Activated CD4-positive, alpha-beta T cell treated with anti-CD3 and anti-CD28 coated beads, Interleukin-2, amount 10 ng/mL, durations not matched to agents 24 days and 14 days (primary cell): ENCODE measurements around the gene RBMS1. TPM values are rescaled to one million over a fixed set of nuclear protein-coding genes. Genes with fewer than 3 reads are reported as not detected.

Source experiments
- DNase-seq: peaks from one replicate; pipeline ENCODE4 v3.0.0; 2022
- H3K27ac Mint-ChIP-seq: one replicate; pipeline ENCODE4 v1.8.0; 2022; ENCODE audit warnings: mild to moderate bottlenecking, mixed read lengths
- H3K27me3 Mint-ChIP-seq: one replicate; pipeline ENCODE4 v1.8.0; 2022; ENCODE audit warnings: mixed read lengths
- H3K36me3 Mint-ChIP-seq: one replicate; pipeline ENCODE4 v1.8.0; 2022; ENCODE audit warnings: low read depth, mild to moderate bottlenecking, mixed read lengths
- H3K4me1 Mint-ChIP-seq: one replicate; pipeline ENCODE4 v1.8.0; 2021; ENCODE audit warnings: mixed read lengths
- H3K4me3 Mint-ChIP-seq: one replicate; pipeline ENCODE4 v1.8.0; 2022; ENCODE audit warnings: mild to moderate bottlenecking, moderate library complexity, mixed read lengths
- H3K9me3 Mint-ChIP-seq: one replicate; pipeline ENCODE4 v1.8.0; 2021; ENCODE audit warnings: mixed read lengths
- intact Hi-C: fragments of 100-400 bp; cut with micrococcal nuclease; formaldehyde crosslinking; loops from one replicate; pipeline ENCODE4 v1.15.1; 2023
- total RNA-seq: library from RNA; stranded (reverse); gene quantifications from 2 replicates; pipeline ENCODE4 v1.2.3, GENCODE V29; 2022

Gene RBMS1
- total RNA-seq, 1 donor from 2014 or later, result 35.2 TPM

GRCh38 chr2:160318218-160318617 is 175.4 kb downstream of the RBMS1 start:
- H3K27ac Mint-ChIP-seq, result no peak overlapping the region
- peaks cover 11% of the 10 kb centered on the region for H3K36me3 Mint-ChIP-seq
- H3K9me3 Mint-ChIP-seq, result no peaks in the 10 kb centered on the region
- intact Hi-C loops, result no loop called here
- H3K4me1 Mint-ChIP-seq, result peaks cover 23% of the 10 kb centered on the region
- no peaks in the 10 kb centered on the region for H3K27me3 Mint-ChIP-seq
- H3K4me3 Mint-ChIP-seq, result no peak overlapping the region
- DNase-seq, result no peak

GRCh38 chr2:160317181-160318099 is 176.2 kb downstream of the RBMS1 start:
- Mint-ChIP-seq H3K27ac (no peak overlapping the region), H3K27me3 (no peaks in the 10 kb centered on the region), H3K4me1 (peaks cover 19% of the 10 kb centered on the region), H3K4me3 (no peak overlapping the region), H3K9me3 (no peaks in the 10 kb centered on the region), H3K36me3 (peaks cover 16% of the 10 kb centered on the region)
- no peak for DNase-seq
- intact Hi-C loops, result no loop called here

GRCh38 chr2:160315337-160315736 is 178.3 kb downstream of the RBMS1 start:
- Mint-ChIP-seq H3K9me3 (no peaks in the 10 kb centered on the region), H3K36me3 (peaks cover 23% of the 10 kb centered on the region)
- intact Hi-C loops, result no loop called here

GRCh38 chr2:160310118-160310828 is 183.3 kb downstream of the RBMS1 start:
- Mint-ChIP-seq H3K27me3 (no peaks in the 10 kb centered on the region), H3K36me3 (peaks cover 32% of the 10 kb centered on the region), H3K27ac (no peak overlapping the region), H3K4me1 (no peaks in the 10 kb centered on the region), H3K9me3 (no peaks in the 10 kb centered on the region), H3K4me3 (no peak overlapping the region)
- DNase-seq, result no peak
- intact Hi-C loops, result no loop called here

More at GRCh38 chr2:160315337-160315736, 178.3 kb downstream of the RBMS1 start:
- no peak overlapping the region for H3K27ac Mint-ChIP-seq
- DNase-seq, result no peak
- no peaks in the 10 kb centered on the region for H3K27me3 Mint-ChIP-seq
- H3K4me3 Mint-ChIP-seq, result no peak overlapping the region
- H3K4me1 Mint-ChIP-seq, result peaks cover 6% of the 10 kb centered on the region

- H3K36me3 Mint-ChIP-seq, result peaks cover 32% of the 10 kb centered on the region
- intact Hi-C loops, result loop anchor here (10.0 kb wide), 1 partner anchor 855 kb away; the partner anchor contains the start of gene TANK
These were observed 184.0 kb downstream of the RBMS1 start for GRCh38 chr2:160309585-160309984.

GRCh38 chr2:160308915-160309314 is 184.7 kb downstream of the RBMS1 start:
- H3K4me3 Mint-ChIP-seq, result no peak overlapping the region
- no peaks in the 10 kb centered on the region for H3K4me1 Mint-ChIP-seq
- DNase-seq, result no peak
- no peak overlapping the region for H3K27ac Mint-ChIP-seq
- peaks cover 34% of the 10 kb centered on the region for H3K36me3 Mint-ChIP-seq
- H3K9me3 Mint-ChIP-seq, result no peaks in the 10 kb centered on the region
- no peaks in the 10 kb centered on the region for H3K27me3 Mint-ChIP-seq
- intact Hi-C loops, result loop anchor here (10.0 kb wide), 1 partner anchor 856 kb away; the partner anchor contains the start of gene TANK

More at GRCh38 chr2:160309585-160309984, 184.0 kb downstream of the RBMS1 start:
- no peaks in the 10 kb centered on the region for H3K4me1 Mint-ChIP-seq
- H3K9me3 Mint-ChIP-seq, result no peaks in the 10 kb centered on the region
- H3K27me3 Mint-ChIP-seq, result no peaks in the 10 kb centered on the region
- no peak overlapping the region for H3K4me3 Mint-ChIP-seq
- DNase-seq, result no peak
- H3K27ac Mint-ChIP-seq, result no peak overlapping the region

GRCh38 chr2:160308476-160308875 is 185.1 kb downstream of the RBMS1 start:
- no peak overlapping the region for H3K27ac Mint-ChIP-seq
- H3K9me3 Mint-ChIP-seq, result no peaks in the 10 kb centered on the region
- no peaks in the 10 kb centered on the region for H3K27me3 Mint-ChIP-seq
- intact Hi-C loops, result loop anchor here (10.0 kb wide), 1 partner anchor 856 kb away; the partner anchor contains the start of gene TANK
- H3K4me1 Mint-ChIP-seq, result no peaks in the 10 kb centered on the region
- DNase-seq, result no peak
- peaks cover 37% of the 10 kb centered on the region for H3K36me3 Mint-ChIP-seq
- H3K4me3 Mint-ChIP-seq, result no peak overlapping the region

- intact Hi-C loops, result loop anchor here (10.0 kb wide), 1 partner anchor 858 kb away; the partner anchor contains the start of gene TANK
- H3K4me3 Mint-ChIP-seq, result no peak overlapping the region
- H3K36me3 Mint-ChIP-seq, result peaks cover 37% of the 10 kb centered on the region
- no peaks in the 10 kb centered on the region for H3K9me3 Mint-ChIP-seq
- no peaks in the 10 kb centered on the region for H3K27me3 Mint-ChIP-seq
- DNase-seq, result no peak
- H3K4me1 Mint-ChIP-seq, result no peaks in the 10 kb centered on the region
- no peak overlapping the region for H3K27ac Mint-ChIP-seq
These were observed 186.6 kb downstream of the RBMS1 start for GRCh38 chr2:160306985-160307384.

GRCh38 chr2:160305081-160305750 is 188.4 kb downstream of the RBMS1 start:
- H3K27me3 Mint-ChIP-seq, result no peaks in the 10 kb centered on the region
- H3K27ac Mint-ChIP-seq, result no peak overlapping the region
- no peaks in the 10 kb centered on the region for H3K9me3 Mint-ChIP-seq
- no peak overlapping the region for H3K4me3 Mint-ChIP-seq
- H3K36me3 Mint-ChIP-seq, result peaks cover 38% of the 10 kb centered on the region
- DNase-seq, result no peak
- intact Hi-C loops, result loop anchor here (10.0 kb wide), 1 partner anchor 860 kb away; the partner anchor contains the start of gene TANK
- H3K4me1 Mint-ChIP-seq, result peaks cover 11% of the 10 kb centered on the region

- H3K9me3 Mint-ChIP-seq, result no peaks in the 10 kb centered on the region
- intact Hi-C loops, result loop anchor here (5.0 to 10.0 kb wide), 2 partner anchors 81 to 861 kb away; partner anchors contain the start of gene TANK
These were observed 190.1 kb downstream of the RBMS1 start for GRCh38 chr2:160303527-160303926.

GRCh38 chr2:160303076-160303475 is 190.5 kb downstream of the RBMS1 start:
- H3K9me3 Mint-ChIP-seq, result no peaks in the 10 kb centered on the region
- DNase-seq, result no peak
- no peak overlapping the region for H3K27ac Mint-ChIP-seq
- intact Hi-C loops, result loop anchor here (5.0 to 10.0 kb wide), 2 partner anchors 81 to 862 kb away; partner anchors contain the start of gene TANK
- H3K4me3 Mint-ChIP-seq, result no peak overlapping the region
- peaks cover 49% of the 10 kb centered on the region for H3K36me3 Mint-ChIP-seq
- H3K4me1 Mint-ChIP-seq, result peaks cover 27% of the 10 kb centered on the region
- no peaks in the 10 kb centered on the region for H3K27me3 Mint-ChIP-seq

More at GRCh38 chr2:160303527-160303926, 190.1 kb downstream of the RBMS1 start:
- peaks cover 48% of the 10 kb centered on the region for H3K36me3 Mint-ChIP-seq
- no peaks in the 10 kb centered on the region for H3K27me3 Mint-ChIP-seq
- H3K27ac Mint-ChIP-seq, result no peak overlapping the region
- H3K4me3 Mint-ChIP-seq, result no peak overlapping the region
- H3K4me1 Mint-ChIP-seq, result peaks cover 23% of the 10 kb centered on the region
- DNase-seq, result no peak

- DNase-seq, result no peak
- Mint-ChIP-seq H3K9me3 (no peaks in the 10 kb centered on the region), H3K27me3 (no peaks in the 10 kb centered on the region), H3K36me3 (peaks cover 62% of the 10 kb centered on the region), H3K4me3 (no peak overlapping the region), H3K27ac (peak overlapping the region; percentile 77), H3K4me1 (peaks cover 41% of the 10 kb centered on the region)
- intact Hi-C loops, result loop anchor here (2.0 to 10.0 kb wide), 3 partner anchors 19 to 863 kb away; partner anchors contain the start of gene TANK
These were observed 192.2 kb downstream of the RBMS1 start for GRCh38 chr2:160301420-160301819.

GRCh38 chr2:160300203-160300602 is 193.4 kb downstream of the RBMS1 start:
- H3K4me3 Mint-ChIP-seq, result no peak overlapping the region
- H3K36me3 Mint-ChIP-seq, result peaks cover 65% of the 10 kb centered on the region
- no peak for DNase-seq
- H3K27me3 Mint-ChIP-seq, result no peaks in the 10 kb centered on the region
- H3K4me1 Mint-ChIP-seq, result peaks cover 52% of the 10 kb centered on the region
- peak overlapping the region; percentile 45 for H3K27ac Mint-ChIP-seq
- intact Hi-C loops, result loop anchor here (2.0 to 10.0 kb wide), 3 partner anchors 21 to 865 kb away; partner anchors contain the start of gene TANK
- no peaks in the 10 kb centered on the region for H3K9me3 Mint-ChIP-seq
